HG03045 (cell line): ENCODE results near the gene IGF1R.
"Not testable (repeated sequence)": the region's sequence is repeated elsewhere in the genome, so short reads cannot be mapped to it uniquely, and the experiment has no call there.

Experiments
- ATAC-seq: cut with Tn5 transposase; IDR thresholded peaks from one replicate; pipeline ENCODE4 v1.9.1; 2021; ENCODE audit warnings: mild to moderate bottlenecking, moderate library complexity; ENCODE audit not compliant: unreplicated experiment

The IGF1R gene

GRCh38 chr15:98647774-98648653 is at the start of gene IGF1R:
Gene IGF1R, plus strand, starts transcription at chr15:98648539. Its CDS starts 1,043 bp downstream, at chr15:98649582.
- ATAC-seq, result peak; percentile 72

- ATAC-seq, result peak; percentile 79
Observed at GRCh38 chr15:98599909-98600691, 48.2 kb upstream of the IGF1R start.

- ATAC-seq, result no peak
Observed at GRCh38 chr15:98604983-98605382, 43.4 kb upstream of the IGF1R start.

- no peak for ATAC-seq
Observed at GRCh38 chr15:98609144-98609852, 39.0 kb upstream of the IGF1R start.

- no peak for ATAC-seq
Observed at GRCh38 chr15:98610991-98611390, 37.3 kb upstream of the IGF1R start.

- ATAC-seq, result no peak
Observed at GRCh38 chr15:98611808-98612207, 36.5 kb upstream of the IGF1R start.

GRCh38 chr15:98612490-98613110 is 35.7 kb upstream of the IGF1R start:
- ATAC-seq, result no peak

- no peak for ATAC-seq
Observed at GRCh38 chr15:98614681-98615080, 33.7 kb upstream of the IGF1R start.

GRCh38 chr15:98616397-98616796 is 31.9 kb upstream of the IGF1R start:
- no peak for ATAC-seq

GRCh38 chr15:98617328-98617980 is 30.9 kb upstream of the IGF1R start:
- no peak for ATAC-seq

- not testable (repeated sequence) for ATAC-seq
Observed at GRCh38 chr15:98618576-98618975, 29.8 kb upstream of the IGF1R start.

GRCh38 chr15:98620020-98620419 is 28.3 kb upstream of the IGF1R start:
- no peak for ATAC-seq

- ATAC-seq, result no peak
Observed at GRCh38 chr15:98621021-98621420, 27.3 kb upstream of the IGF1R start.

- no peak for ATAC-seq
Observed at GRCh38 chr15:98625614-98626013, 22.7 kb upstream of the IGF1R start.

GRCh38 chr15:98626153-98626552 is 22.2 kb upstream of the IGF1R start:
- ATAC-seq, result no peak

- ATAC-seq, result no peak
Observed at GRCh38 chr15:98628216-98628615, 20.1 kb upstream of the IGF1R start.

GRCh38 chr15:98635848-98636247 is 12.5 kb upstream of the IGF1R start:
- no peak for ATAC-seq

GRCh38 chr15:98643115-98643514 is 5.2 kb upstream of the IGF1R start:
- no peak for ATAC-seq

GRCh38 chr15:98646546-98647025 is 1.8 kb upstream of the IGF1R start:
- no peak for ATAC-seq
